COLO668 (cell line): ENCODE data around the gene IRX3.

Source experiments
- DNase-seq: peaks from one replicate; lab custom pipeline; 2025; ENCODE audit not compliant: unreplicated experiment; lab: John Stamatoyannopoulos, UW

The IRX3 gene

DNA sequence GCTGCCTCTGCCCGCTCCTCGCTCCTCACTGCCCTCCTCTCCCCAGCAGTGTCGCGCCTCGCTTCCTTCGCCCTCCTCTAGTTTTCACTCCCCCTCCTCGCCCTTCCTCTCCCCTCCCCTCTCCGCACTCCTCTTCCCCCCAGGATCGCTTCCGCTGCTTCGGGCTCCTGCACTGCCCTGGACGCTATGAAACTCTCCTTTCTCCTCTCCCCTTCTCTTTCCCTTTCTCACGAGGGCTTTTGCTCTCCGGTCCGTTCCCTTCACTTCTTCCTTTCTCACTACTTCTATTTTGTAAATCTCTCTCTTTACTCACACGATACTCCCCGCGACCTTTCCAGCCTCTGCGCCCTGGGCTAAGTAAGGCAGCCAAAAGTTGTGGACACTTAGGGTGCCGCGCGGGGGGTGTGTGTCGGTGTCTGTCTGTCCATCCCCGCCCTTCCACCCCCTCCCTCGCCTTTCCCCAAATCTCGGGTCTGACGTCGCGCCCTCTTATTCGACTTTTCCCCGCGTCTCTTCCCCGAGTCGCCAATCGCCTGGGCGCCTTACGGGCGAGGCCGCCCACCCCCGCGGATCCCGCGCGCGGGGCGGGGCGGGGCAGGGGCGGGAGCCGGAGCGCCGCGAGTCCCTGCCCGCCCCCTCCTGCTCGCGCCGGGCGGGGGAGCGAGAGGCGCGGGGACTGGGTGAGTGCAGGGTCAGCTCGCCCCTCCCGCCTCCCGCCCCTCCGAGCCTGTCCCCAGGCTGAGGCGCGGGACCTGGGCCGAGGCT lies at the start of gene IRX3:
Gene IRX3, minus strand, starts transcription at position 422 of the 765 bp plus-strand sequence. CDS start 737 bp downstream, outside the sequence.
- peak; percentile 68 for DNase-seq

DNA sequence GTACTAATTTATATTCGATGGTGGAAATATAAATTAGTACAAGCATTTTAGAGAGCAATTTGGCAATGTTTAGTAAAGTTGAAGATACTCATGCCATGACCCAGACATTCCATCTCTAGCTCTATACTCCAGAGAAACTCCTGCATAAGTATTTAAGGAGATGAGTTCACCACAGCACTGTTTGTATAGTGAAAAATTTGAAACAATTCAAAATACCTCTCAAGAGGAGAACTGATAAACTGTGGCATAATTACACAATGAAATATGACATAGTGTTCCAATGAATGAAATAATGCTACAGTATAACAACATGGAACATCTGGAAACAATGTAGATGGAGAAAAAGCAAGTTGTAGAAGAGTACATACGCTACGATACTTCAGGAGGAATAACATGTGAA lies 48.6 kb upstream of the IRX3 start:
- DNase-seq, result no peak

DNA sequence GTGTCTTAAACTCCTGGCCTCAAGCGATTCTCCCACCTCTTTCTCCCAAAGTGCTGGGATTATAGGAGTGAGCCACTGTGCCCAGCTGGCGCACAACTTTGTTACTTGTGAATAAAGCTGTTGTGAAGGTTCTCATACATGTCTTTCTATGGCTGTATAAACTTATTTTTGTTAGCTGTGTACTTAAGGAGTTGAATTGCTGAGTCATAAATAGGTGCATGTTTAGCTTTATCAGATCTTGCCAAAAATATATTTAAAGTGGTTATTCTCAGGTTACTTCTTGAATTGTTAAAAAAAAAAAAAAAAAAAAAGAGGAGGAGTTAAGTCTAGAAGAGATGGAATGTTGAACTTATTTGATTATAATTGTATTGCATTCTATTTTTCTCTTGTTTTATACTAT lies 47.6 kb upstream of the IRX3 start:
- no peak for DNase-seq

DNA sequence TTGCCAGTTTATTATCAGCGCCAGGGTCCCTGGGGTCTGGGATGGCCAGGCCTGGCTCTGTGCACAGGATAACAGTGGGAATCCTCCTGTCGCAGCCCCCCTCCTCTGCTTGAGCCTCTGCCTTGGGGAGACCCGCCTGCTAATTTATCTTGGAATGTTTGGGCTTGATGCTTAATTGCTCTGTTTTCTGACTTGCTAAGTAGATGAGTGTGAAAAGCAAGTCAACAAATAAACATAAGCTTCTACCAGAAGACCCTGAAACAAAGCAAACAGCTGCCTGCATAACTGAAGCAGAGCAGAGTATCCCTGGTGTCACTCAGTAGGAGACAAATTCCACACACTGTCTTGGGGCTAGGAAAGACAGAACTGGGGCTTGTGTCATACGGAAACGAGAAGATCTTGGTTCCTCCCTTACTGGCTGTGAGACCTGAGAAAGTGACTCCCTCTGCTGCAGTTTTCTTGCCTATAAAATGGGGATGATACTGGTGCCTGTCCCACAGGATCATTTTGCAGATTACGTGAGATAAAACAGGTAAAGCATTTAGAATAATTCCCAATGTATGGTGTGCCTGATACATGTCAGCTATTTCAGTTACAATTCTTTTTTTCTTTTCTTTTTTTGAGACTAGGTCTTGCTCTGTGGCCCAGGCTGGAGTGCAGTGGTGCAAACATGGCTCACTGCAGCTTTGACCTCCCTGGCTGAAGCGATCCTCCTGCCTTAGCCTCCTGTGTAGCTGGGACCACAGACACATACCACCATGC lies 44.8 kb upstream of the IRX3 start:
- no peak for DNase-seq

DNA sequence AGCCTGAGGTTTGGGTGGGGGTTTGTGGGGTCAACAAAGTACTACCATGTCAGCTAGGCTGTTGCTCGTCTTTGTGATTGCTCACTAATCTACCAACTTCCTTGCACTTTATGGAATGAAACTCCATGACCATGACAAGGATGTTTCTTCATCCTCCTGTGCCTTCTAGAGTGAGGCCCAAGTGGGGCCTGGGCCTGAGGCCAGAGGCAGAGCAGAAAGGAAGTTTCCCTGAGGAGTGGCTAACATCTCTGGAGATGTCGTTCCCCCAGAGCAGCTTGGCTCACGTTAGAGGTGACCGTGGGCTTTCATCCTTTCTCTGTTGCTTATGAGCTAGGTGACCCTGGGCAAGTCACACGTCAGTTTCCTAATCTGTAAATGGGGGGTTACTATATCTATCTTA lies 41.0 kb upstream of the IRX3 start:
- DNase-seq, result no peak

DNA sequence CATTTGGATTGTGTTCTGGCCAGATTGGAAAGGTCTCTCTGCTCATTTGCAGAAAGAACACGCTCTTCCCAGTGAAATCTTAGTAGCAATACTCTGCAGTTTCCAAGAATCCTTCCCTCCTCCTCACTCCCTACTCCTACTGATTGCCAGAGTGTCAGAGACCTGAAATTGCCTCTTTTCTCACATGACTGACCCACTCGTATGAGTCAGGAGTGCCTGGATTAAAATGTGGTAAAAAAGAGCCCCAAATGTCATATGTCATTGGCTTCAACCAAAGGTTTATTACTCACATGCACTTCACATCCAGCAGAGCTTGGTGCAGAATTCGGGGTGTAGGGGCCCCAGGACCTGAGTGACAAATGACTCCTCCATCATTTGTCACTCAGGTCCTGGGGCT lies 39.7 kb upstream of the IRX3 start:
- DNase-seq, result no peak

DNA sequence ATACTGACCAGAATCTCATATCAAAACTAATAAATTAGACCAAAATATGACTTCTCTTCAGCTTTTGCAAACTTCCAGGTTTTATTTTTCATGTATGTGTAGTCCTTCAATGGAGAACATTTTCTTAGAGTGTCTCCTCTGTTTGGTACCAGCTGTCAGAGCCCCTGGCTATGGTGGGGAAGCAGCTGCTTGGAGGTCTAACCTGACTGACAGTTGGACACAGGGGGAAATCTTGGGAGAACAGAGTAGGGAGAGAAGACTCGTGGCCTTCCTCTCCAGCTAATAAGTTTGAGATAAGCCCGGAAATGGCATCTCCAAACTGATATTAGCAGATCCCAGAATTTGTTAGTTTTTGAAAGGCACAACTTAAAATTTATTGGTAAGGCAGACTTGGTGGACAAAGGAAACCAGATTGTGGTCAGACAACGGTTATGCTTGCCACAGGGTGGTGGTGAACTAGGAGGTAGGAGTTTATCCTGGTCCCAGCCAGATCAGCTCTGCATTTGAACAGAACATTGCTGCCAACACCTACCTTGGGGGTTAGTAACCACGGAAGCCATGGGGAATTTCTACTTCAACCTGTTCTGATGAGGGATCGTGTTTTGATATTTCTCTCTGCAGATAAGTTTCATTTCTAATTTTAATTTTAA lies 39.2 kb upstream of the IRX3 start:
- no peak for DNase-seq

DNA sequence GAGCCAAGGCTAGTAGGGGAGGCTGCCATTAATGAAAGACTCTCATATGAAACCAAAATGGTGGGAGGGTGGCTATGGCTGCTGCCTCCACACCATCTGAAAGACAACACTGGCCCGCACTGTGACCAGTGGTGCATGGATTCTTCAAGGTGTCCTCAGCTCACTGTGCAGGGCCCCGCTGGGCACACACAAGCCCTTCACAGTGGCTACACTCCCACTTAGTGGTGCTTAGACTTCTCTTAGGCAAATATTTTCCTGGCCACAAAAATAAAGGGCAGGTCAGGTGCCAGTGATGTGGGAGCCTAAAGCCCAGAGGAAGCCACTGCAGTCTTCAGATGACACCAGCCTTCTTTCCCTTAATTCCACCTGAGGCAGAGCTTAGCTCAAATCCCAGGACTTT lies 38.1 kb upstream of the IRX3 start:
- DNase-seq, result no peak

DNA sequence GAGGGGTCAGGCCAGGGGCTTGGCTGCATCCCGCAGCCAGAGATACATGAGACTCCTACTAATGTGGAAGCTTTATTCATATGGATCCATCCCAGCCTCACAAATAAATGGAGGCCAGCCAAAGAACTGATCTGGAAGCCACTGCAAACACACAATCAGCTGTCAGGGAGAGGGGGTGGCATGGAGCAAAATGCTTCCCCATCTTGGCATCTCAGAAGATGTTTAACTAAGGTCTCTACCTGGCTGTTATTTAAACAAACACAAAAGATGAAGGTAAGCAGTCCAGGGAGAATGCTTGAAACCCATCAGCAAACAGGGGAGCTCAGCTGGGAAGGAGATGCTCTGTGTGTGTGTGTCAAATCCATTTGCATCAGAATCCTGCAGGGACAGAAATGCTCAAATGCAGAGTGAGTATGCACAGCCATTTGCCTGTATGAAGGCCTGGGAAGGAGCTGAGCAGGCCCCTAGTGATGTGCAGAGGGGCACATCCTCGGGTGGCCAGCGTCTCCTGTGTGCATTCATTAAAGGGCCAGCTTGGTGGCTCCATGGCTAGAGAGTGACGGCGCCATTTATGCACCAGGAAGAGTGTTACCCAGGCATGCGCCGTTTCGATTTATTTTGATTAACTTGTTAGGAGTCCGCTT lies 34.2 kb upstream of the IRX3 start:
- DNase-seq, result no peak

DNA sequence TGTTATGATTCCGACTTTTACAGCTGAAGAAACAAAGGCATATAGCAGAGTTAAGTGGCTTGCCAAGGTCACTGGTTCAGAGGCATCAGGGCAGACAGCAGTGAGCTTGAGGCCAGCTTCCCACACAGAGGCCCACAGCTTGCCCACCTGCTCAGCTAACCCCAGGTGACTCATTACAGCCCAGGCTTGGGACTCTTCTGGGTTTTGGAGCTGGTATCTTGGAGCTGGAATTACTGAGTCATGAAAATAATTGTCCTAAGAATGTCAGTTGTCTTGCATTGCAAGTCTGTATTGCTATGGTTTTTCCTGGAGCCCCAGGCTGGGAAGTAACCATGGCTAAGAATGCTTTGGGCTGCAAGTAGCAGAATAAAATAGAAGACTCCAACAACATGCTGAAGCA lies 32.4 kb upstream of the IRX3 start:
- DNase-seq, result no peak

DNA sequence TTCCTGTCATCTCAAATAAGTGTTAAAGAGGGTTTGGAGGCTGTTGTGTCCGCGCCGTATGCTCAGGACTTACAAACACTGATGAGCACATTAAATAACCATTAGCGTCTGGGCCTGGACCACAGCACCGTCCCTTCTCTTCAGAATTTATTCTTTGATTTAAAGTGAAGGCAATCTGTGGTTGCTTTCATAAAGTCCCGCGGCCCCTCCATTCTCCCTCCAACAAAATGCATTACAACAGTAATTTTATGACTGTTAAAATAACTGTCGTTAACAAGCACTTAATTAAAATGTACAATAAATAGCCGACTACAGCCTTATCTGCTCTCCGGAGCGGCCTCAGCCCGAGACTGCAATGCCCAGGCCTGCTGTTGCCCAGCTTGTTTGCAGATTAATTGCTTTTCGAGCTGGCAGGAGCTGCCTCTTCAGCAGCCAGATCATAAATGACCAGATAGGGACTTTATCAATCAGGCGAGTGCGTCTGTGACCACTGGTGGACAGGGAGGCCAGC lies 30.6 kb upstream of the IRX3 start:
- DNase-seq, result no peak

DNA sequence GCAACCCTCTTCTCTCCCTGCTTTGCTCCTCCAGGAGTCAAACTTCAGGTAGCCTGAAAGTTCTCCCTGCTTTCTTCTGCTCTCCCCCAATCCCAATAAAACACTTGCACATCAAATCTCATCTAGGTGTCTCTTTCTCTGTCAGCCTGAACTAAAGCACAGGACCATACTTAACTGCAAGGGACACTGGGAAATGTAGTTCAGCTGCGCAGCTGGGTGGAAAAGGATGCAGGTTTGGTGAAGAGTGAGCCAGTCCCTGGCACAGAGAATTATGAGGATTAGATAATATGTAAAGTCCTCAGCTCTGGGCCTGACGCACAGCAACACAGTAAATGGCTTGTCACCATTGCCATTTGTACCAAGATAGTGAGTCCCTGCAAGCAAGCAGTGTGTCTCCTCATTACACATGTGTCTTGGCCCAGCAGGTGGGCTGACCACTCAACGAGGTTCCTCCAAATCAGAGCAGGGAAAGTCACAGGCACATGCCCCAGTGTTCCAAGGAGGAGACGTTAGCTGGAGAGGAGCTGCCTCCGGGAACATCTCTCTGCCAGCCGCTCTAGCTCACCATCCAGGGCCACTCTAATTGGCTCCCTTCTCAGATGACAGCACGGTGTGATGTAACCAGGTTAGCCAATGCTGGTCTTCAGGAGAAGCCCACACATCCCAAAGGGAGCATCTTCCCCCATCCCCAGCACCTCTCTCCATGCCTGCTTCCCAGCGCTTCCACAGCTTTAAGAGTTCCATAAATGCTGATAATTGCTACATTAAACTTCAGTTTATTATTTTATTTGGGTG lies 29.7 kb upstream of the IRX3 start:
- no peak for DNase-seq

DNA sequence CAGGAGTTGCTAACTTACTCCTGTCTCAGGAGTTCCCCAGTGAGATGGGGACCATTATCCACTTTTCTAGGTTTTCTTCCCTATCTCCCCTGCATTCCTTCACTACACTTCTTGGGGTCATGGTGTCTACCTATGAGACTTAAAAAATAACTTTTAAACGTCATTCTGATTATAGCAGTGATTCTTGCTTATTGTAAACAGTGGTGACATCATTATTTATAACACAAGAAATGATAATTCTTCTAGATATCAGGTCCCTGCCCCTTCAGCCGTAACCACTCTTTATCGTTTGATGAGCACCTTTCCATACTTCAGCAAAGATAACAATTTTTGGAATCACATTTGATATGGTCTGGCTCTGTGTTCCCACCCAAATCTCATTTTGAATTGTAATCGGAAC lies 27.2 kb upstream of the IRX3 start:
- DNase-seq, result no peak

DNA sequence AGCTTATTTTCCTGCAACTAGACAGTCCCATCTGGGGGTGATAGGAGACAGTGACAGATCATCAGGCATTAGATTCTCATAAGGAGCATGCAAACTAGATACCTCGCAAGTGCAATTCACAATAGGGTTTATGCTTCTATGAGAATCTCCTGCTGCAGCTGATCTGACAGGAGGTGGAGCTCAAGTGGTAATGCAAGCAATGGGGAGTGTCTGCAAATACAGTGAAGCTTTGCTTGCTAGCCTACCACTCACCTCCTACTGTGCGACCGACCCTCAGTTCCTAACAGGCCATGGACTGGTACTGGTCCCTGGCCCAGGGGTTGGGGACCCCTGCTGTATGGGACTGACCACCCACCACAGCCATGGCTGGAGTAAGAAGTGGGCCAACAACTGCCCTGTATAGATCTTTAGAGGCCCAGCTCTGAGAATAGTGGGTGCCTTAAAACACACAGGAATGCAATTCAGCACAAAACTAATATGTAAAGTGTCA lies 26.0 kb upstream of the IRX3 start:
- no peak for DNase-seq

DNA sequence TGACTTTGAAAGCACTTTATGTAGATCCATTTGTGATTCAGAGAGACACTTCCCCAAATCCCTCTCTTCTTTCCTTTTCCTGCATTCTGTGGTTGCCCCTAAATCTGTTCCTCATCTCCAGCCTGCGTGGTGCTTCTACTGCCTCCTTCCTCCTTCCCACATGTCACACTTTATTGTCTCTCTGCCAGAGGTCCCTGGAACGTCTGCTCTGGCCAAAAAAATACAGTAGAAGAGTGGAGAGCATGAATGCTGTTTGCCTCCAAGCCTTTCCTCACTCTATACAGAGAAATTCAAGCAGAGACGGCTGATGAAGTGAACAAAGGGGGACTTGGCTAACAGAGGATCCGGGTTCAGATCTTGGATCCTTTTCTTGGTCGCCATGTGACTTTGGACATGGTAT lies 22.8 kb upstream of the IRX3 start:
- no peak for DNase-seq

DNA sequence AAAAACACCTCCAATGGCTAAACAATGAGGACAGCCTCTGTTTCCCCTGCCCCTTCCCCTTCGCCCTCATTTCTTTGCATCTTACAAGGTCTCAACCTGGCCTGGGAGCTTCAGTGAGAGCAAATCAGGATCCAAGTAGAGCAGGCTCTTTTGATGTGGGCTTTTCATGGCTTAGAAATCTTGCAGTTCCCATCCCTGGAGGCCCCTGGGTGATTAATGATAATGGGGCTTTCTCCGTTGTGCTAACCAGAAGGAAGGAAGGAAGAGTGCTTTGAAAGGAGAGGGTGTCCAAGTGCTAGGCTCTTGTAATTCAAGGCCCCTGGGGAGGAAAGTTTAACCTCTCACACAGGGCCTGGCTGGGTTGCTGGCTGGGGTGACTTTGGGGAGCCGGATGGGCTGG lies 18.5 kb upstream of the IRX3 start:
- DNase-seq, result no peak

DNA sequence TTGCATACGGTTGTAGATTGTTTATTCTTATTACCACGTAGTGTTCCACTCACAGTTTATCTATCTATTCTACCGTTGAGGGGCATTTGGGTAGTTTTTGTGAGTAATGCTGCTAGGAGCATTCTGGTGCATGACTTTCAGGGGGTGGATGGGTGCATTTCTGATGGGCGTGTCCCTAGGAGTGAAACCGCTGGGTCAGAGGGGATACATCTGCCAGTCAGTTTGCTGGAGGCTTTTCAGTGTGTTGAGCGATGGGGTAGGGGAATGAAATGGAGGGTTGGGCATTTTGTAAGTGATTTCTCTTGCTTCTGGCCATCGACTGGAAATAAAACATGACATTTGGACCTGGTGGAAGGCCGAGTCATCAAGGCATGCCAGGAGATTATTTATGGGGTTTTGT lies 17.0 kb upstream of the IRX3 start:
- no peak for DNase-seq

DNA sequence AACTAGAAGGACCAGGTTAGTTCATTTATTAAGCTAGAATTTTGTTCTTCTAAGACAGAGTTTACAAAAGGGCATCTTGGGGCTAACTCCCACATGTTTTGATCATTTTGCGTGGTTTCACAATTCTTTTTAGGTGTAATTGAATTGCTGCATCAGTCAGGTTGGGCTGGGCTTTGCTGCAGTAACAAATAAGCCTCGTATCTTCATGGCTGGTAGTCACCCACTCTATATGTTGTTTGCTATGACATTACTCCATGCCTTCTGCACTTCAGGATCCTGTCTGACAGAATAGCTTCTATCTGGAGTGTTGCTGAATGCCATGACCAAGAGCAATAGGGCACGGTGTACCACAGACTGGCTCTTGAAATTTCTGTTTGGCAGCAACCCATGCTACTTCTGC lies 10.6 kb upstream of the IRX3 start:
- no peak for DNase-seq

DNA sequence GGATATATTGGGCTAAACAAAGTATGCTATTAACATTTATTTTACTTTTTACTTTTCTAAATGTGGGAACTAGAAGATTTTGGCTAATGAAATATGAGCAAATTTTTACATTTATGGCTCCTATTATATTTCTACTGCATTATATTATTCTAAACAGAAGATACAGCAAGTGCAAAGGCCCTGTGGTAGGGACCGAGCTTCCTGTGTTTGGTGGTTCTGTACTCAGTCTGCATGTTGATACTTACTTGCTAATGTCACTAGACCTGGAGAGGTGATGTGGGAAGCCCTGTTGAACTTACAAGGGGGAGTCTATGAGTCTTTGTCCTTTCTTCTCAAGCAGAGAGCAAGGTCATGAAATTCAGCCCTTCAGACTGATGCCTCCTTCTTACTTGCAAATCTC lies 10.0 kb upstream of the IRX3 start:
- no peak for DNase-seq

DNA sequence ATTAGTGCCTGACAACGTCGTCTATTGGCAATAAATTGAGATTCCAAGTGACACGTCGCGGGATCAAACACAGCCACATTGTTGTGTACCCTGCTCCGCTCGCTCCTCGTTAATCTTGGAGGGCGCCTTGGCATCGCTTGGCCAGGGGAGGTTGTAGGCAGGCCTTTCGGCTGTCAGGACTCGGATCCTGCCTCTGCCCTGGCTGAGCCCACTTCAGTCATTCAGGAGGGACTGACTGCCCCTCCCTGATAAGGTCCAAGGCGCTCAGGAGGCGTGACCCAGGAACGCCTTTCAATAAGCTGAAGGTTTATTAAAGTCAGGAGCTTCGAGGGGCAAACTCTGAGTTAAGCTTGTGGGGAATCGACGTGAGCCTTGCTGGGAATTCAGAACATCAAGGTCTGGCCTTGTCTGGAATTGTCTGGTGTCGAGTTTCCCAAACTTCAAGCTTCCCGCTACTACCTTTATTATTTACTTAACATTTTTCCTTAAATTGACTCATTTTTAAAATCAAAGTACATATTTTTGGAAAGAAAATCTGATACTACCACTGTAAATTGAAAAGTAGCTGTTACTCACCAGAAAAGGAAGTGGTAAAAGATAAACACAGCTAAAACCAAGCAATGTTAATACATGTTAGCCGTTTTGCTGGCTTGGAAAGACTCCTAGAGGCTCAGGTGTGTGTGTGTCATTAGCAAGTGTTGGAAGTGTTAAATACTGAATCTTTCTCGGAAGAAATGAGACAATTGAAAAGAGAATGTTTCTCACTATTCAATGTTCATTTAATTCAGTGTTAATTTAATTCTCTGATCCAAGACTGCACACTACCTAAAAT lies 5.3 kb upstream of the IRX3 start:
- no peak for DNase-seq
